GM12865 (cell line): ENCODE data around the gene ZBTB8A.

Source experiments
- DNase-seq: peaks from one replicate; pipeline ENCODE4 v3.0.0; 2010; ENCODE audit warnings: low read depth
- H3K4me3 ChIP-seq: 2 replicates; pipeline ENCODE4 v1.5.1; 2011; ENCODE audit warnings: mild to moderate bottlenecking, low read depth, low read length, control low read depth
- CTCF ChIP-seq: IDR thresholded peaks from 2 replicates; pipeline ENCODE4 v1.5.1; 2011; ENCODE audit warnings: low read length, control low read depth, low read depth, inconsistent platforms; ENCODE audit not compliant: insufficient read depth; ENCODE audit errors: missing control alignments

Gene ZBTB8A

GRCh38 chr1:32536117-32536516 is 3.1 kb upstream of the ZBTB8A start:
- H3K4me3 ChIP-seq = no peak overlapping the region
- no peak for DNase-seq
- TF ChIP-seq CTCF = no peak

- no peak overlapping the region for H3K4me3 ChIP-seq
- DNase-seq = no peak
- no peak for TF ChIP-seq CTCF
Measured at GRCh38 chr1:32536764-32537163, 2.5 kb upstream of the ZBTB8A start.

GRCh38 chr1:32539584-32540571 is 651 bp downstream of the ZBTB8A start:
- DNase-seq = peak; percentile 43
- TF ChIP-seq CTCF = no peak

GRCh38 chr1:32540605-32541004 is 1.4 kb downstream of the ZBTB8A start:
- TF ChIP-seq CTCF = no peak
- H3K4me3 ChIP-seq = peak overlapping the region; percentile 69
- DNase-seq = no peak

More at GRCh38 chr1:32539584-32540571, 651 bp downstream of the ZBTB8A start:
- H3K4me3 ChIP-seq = peak overlapping the region; percentile 69

- H3K4me3 ChIP-seq = no peak overlapping the region
- no peak for TF ChIP-seq CTCF
- no peak for DNase-seq
Measured at GRCh38 chr1:32541064-32541566, 1.9 kb downstream of the ZBTB8A start.

- no peak for DNase-seq
- no peak overlapping the region for H3K4me3 ChIP-seq
- TF ChIP-seq CTCF = no peak
Measured at GRCh38 chr1:32546611-32547010, 7.4 kb downstream of the ZBTB8A start.
